GM23248 (cell line): ENCODE data around the gene PCSK2.

Experiments used
- EZH2 ChIP-seq: fragments of 200-600 bp; sonication (generic); IDR thresholded peaks from 2 replicates; pipeline ENCODE4 v1.6.1; 2018; ENCODE audit warnings: antibody characterized with exemption, mild to moderate bottlenecking; ENCODE audit not compliant: insufficient read depth, poor library complexity, severe bottlenecking
- EZH2phosphoT487 ChIP-seq: fragments of 200-600 bp; sonication (generic); IDR thresholded peaks from 2 replicates; pipeline ENCODE4 v1.6.1; 2018; ENCODE audit warnings: antibody characterized with exemption, moderate library complexity, mild to moderate bottlenecking, low read depth; ENCODE audit not compliant: insufficient read depth

- TF ChIP-seq EZH2 (no peak), EZH2phosphoT487 (no peak)
These were observed 205.0 kb downstream of the PCSK2 start for GRCh38 chr20:17431621-17432364.
